HG03135 (cell line): ENCODE results near the gene PRKAR1B.

Source experiments
- ATAC-seq: cut with Tn5 transposase; IDR thresholded peaks from one replicate; pipeline ENCODE4 v1.9.1; 2021; ENCODE audit warnings: mild to moderate bottlenecking, moderate library complexity; ENCODE audit not compliant: unreplicated experiment

The PRKAR1B gene

DNA sequence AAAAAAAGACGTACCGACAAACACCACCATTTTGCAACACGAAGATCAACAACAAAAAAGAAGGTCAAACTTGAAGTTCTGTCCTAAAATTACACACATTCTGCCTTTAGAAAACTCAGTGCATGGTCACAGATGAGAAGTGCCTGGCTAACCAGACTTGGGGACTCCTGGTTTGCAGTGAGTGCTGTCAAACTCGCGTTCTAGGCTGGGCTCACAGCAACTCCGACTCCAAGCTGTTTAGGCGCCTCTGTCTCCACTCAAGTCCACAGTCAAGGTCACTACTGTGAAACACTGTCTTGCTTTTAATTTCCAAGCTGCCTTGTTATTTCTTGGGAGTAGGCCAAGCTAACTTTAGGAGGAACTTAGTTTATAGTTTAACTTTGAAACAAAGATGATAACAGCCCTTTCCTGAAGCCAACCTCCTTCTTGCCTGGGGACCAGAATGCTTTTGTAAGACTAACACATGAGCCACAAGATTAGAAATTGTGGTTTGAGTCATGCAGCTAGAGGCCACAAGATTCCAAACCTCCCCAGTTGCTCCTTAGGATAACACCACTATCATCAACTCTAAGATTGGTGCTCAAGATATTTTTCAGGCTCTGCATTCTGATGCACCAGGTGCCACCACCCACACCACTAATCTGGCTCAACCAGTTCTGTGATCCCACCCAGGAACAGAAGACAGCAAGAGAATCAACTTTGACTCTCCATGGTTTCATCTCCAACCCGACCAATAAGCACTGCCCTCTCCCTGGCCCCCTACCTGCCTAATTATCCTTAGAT, 1.7 kb downstream of the PRKAR1B start:
- ATAC-seq, result no peak

DNA sequence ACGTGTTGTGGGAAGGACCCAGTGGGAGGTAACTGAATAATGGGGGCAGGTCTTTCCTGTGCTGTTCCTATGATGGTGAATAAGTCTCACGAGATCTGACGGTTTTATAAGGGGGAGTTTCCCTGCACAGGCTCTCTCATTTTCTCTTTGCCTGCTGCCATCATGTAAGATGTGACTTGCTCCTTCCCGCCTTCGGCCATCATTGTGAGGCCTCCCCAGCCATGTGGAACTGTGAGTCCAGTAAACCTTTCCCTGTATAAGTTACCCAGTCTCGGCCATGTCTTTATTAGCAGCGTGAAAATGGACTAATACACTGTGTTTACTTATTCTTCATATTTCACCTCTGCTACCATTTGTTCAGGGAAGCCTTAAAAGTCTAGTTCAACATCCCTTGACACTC, 2.8 kb downstream of the PRKAR1B start:
- ATAC-seq, result no peak

DNA sequence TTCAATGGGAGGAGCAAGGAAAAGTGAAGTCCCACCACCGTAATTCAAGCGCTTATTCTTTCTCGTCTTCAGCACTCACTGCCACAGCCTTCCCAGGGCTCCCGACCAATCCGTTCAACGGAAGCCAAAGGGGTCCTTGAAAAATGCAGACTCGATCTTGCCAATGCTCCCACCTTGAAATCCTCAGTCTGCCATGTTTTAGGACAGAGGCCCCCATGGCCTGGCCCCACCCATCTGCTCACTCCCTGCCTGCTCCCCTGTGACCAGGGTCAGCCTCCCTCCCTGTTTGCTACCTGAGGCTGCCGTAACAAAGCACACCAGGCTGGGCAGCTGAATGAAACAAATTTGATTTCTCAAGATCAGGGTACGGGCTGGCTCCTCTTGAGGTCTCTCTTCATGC, 3.5 kb downstream of the PRKAR1B start:
- no peak for ATAC-seq

DNA sequence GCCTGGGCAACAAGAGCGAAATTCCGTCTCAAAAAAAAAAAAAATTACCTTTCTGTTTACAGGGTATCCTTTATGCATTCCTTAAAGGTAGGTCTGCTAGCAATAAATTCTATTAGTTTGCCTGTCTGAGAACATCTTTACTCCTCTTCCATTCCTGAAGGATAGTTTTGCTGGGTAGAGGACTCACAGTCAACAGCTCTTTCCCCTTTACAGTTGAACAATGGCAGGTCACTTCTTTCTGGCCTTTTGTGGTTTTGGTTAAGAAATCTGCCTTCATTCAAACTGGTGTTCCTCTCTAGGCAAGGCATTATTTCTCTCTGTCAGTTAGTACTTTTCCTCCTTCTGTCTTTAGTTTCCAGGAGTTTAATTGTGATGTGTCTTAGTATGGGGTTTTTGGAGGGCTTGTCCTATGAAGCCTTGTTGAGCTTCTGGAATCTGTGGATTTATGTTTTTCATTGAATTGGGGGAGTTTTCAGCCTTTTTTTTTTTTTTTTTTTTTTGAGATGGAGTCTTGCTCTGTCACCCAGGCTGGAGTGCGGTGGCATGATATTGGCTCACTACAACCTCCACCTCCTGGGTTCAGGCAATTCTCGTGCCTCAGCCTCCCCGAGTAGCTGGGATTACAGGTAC, 5.3 kb downstream of the PRKAR1B start:
- no peak for ATAC-seq

DNA sequence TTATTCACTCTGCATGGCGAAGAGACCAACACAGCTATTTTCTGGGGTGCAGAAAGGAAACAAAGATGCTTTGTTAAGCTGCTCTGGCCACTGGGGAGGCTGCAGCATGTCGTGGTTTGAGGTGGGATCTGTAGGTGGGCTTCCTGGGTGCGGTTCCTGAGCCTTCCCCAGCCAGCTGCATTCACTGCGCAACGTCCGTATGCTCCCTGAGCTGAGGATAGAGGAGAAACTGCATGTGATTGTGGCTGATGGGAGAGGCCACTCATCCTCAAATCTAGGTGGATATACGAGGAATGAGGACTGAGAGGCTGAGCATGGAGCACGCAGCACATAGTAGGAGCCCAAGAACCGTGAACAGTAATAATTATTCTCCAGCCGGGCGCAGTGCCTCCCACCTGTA, 10.4 kb downstream of the PRKAR1B start:
- ATAC-seq, result no peak

DNA sequence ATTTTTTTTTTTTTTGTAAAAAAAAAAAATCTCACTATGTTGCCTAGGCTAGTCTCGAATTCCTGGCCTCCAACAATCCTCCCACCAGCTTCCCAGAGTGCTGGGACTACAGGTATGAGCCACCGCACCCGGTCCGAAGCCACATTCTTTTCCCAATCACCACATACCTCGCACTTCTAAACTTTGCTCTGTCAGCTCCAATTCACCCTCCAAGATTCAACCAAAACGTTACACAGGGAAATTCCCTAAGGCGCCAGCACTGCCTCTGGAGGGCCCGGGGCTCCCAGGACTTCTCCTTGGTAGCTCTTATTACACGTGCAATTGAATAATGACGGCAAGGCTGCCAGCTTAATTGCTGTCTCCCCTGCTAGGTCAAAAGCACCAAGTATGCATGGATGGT, 10.9 kb downstream of the PRKAR1B start:
- no peak for ATAC-seq

DNA sequence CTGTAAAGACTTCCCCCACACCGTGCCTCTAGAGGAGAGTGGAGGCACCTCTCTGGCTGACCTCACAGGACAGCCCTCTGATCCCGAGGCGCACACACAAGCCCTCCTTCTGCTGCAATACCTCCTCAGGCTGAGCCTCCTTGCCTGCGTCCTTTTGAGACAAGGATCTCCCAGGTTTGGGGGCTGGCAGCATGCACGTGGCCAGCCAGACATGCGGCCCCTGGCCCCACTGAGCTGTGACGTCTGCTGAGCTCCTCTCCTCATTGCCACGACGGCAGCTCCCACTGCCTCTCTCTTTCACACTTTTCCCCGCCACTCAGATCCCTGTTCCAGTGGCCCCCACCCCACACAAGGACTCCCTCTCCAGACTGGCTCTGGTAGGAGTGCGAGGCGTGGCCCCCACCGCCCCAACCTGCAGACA, 12.8 kb downstream of the PRKAR1B start:
- ATAC-seq, result no peak

DNA sequence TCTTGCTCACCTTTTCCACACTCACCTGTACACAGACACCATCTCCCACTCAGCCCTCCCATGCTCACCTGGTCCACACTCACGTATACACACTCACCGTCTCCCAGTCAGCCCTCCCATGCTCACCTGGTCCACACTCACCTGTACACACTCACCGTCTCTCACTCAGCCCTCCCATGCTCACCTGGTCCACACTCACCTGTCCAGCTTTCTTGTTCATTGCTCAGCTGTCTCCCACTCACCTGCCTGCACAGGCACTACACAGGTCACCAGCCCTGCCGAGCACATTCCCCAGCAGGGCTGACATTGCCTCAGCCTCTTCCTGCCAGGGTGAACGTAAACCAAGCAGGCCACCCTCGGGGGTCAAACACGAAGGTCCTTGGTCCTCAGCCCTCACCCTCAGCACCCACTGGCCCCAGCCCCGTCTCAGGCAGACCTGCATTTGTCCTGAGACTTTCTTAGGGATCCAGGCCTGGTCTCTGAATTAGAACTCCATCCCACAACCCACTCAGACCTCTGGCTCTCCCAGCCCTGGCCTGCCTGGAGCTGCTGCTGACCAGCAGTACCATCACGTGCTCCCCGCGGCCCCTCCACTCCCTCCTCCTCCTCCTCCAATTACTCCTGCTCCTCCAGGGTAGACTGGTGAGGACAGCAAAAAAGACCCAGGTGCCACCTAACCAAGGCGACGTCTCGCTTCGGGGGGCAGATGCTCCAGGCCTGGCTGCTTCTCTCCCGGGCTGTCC, 13.4 kb downstream of the PRKAR1B start:
- ATAC-seq, result no peak

DNA sequence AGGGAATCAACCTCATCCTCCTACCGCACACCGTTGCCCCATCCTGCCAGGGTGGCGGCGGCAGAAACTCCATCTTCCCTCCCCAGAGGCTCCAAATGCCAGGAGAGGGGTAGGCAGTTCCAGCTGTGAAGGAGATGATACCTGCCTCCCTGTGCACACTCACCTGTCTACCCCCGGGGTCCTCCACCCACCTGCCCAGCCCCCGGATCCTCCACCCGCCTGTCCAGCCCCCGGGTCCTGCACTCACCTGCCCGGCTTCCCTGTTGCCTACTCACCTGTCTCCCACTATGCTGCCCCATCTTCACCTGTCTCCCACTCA, 14.0 kb downstream of the PRKAR1B start:
- no peak for ATAC-seq

DNA sequence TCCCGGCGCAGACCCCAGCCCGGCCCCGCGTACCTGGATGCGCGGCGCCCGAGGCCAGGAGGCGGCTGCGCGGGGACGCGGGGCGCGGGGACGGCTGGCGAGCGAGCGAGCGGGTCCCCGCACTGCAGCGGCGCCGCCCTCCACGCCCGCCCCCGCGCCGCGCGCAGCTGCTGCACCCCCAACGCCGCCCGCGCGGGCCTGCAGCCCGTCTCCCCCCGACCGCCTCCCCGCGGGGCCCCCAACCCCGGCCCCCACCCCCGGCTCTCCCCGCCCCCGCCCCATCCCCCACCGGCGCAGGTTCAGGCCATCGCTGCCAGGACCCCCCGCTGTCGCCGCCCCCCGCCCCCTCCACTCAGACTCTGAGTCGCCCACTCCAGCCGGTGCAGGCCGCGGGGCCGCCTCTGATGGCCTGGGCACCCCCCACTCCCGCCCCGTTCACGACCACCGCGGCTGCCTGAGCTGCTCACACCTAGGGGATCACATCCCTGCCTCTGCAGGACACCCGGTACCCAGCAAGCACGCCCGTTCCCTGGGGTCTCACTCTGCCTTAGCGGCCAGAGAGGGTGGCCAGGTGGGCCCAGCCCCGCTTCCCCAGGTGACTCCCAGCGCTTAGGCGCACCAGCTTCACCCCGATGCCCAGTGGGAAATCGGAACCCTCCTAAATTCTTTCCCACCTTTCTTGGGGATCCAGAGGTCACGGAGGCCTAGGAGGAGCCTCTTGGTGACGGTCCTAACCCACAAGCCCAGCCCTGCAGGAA, 14.5 kb downstream of the PRKAR1B start:
- no peak for ATAC-seq

DNA sequence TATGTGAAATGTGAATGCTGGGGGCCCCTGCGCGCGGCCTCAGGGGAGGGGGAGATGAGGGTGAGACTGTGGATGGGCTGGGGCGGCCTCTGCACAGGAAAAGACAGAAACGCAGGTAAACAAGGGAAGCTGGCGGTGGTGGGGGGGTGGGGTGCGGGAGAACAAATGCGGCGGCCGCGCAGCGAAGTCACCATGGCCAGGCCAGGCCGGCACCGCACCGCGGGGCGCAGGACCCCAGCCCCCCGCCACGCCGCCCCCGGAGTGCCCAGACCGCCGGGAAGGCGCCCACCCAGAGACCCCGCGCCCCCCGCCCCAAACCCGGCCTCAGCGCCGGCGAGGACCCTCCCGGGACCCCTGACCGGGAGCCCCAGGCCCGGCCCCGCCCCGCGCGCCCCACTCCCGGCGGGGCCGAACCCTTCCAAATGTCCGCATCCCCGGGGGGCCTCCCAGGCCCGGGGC, 15.1 kb downstream of the PRKAR1B start:
- no peak for ATAC-seq

DNA sequence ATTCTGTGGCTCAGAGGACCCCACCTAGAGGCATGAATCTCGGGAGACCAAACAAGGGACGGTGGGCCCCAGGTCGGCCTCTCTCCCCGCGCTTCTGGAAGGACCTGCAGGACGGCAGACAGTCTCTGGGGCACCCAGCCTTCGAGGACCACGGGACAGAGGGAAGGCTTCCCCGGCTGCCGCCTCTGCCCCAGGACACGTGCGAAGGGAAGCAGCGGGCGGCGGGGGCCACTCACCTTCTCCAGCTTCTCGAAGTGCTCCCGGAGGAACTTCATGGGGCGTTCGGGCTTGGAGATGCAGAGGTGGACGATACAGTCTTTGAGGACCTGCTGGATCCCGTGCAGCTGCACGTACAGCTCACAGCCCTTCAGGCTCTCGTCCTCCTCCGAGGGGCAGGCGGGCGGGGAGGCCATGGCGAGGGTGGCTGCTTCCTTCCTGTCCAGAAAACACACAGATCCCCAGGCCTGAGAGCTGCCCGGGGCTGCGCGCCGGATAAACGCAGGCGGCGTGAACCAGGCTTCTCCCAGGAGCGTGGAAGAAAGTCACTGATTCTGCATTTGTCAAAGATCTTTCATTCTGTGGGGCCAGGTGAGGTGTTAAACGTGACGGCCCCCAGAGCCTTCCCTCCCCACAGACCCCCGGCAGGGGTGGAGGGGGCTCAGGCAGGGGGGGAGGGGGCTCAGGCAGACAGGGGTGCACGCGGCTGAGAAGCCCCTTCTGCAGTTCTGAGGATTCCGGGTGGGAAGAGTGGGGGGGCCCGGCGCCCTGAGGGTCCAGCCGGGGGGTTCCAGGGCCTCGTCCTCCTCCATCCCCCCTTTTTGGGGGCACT, 15.8 kb downstream of the PRKAR1B start:
- ATAC-seq, result no peak

DNA sequence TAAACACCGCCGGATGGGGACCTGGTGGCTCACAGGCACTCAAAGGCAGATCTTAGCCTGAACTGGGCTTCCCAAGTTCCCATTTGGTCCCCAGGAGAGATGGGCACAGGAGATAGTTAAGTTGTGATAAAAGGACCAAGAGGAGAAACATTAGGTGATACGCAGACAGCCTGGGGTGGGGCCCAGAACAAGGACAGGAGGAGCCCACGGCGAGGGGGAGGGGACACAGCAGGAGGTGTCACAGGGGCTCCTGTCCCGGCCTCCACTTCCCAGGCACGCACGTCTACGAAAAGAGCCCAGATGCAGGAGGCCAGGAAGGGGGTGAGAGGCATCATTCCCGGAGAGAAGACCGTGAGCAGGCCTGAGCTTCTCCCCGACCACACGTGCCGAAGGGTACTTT, 16.9 kb downstream of the PRKAR1B start:
- no peak for ATAC-seq

DNA sequence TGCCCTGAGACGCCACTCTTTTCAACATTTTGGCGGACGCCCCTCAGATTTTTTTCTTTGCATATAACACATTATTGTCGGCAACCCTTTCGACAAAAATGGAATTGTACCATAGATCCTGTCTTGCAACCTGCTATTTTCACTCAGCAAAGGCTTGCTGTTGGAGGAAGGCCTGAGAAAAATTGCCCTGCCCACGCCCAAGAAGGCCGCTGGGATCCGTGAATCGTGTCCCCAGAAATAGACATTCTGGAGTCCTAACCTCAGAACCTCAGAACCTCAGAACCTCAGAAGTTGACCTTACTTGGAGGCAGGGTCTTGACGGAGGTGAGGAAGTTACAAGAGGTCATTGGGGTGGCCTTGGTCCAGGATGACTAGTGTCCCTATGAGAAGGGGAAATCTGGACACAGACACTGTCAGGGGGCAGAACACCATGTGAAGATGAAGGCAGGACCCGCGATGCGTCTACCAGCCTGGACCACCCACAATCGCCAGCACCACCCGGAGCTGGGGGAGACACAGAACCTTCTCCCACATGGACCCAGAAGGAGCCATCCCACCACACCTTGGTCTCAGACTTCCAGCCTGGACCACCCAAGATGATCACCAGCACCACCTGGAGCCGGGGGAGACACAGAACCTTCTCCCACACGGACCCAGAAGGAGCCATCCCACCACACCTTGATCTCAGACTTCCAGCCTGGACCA, 19.6 kb downstream of the PRKAR1B start:
- no peak for ATAC-seq

DNA sequence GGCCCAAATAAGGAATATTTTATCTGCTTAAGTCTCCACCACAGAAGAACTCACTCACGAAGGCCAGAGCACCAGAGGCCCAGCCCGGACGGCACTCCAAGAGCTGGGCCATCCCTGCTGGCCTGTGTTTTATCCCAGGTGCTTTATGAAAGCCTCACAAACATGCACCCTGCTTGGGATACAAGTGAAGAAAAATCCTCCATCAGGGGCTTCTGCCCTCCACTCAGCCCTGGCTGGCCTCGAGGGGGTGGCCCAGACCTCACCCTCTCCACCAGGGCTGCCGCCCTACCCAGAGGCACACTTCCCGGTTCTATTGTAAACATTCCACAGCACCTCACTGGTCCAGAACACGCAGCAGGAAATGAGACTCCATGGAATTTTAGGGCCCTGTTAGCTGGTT, 20.4 kb downstream of the PRKAR1B start:
- ATAC-seq, result no peak

DNA sequence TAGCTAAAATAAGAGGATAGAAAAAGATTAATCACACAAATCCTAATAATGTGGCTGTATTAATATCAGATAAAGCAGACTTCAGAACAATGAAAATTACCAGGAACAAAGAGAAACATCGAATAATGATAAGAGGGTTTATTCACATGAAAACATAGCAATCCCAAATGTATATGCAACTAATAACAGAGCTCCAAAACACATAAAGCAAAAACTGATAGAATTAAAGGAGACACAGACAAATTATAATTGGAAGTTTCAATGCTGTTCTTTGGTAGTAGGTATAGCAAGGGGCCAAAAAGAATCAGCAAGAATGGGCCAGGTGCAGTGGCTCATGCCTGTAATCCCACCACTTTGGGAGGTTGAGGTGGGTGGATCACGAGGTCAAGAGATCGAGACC, 24.0 kb downstream of the PRKAR1B start:
- ATAC-seq, result no peak

DNA sequence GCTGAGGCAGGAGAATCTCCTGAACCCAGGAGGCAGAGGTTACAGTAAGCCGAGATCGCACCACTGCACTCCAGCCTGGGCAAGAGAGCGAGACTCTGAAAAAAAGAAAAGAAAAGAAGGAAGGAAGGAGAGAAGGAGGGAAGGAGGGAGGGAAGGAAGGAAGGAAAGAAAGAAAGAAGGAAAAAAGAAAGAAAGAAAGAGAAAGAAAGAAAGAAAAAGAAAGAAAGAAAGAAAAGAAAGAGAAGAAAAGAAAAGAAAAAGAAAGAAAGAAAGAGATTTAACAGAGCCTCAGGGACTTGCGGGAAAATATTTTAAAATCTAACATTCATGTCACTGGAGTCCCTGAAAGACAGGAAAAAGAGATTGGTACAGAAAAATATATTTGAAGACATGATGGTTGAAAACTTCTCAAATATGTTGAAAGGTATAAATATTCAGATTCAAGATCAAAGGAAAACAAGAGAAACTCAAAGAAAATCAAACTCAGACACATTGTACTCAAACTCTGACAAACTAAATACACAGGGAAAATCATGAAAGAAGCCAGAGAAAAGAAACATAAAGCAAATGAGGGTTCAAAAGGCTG, 25.9 kb downstream of the PRKAR1B start:
- ATAC-seq, result no peak

DNA sequence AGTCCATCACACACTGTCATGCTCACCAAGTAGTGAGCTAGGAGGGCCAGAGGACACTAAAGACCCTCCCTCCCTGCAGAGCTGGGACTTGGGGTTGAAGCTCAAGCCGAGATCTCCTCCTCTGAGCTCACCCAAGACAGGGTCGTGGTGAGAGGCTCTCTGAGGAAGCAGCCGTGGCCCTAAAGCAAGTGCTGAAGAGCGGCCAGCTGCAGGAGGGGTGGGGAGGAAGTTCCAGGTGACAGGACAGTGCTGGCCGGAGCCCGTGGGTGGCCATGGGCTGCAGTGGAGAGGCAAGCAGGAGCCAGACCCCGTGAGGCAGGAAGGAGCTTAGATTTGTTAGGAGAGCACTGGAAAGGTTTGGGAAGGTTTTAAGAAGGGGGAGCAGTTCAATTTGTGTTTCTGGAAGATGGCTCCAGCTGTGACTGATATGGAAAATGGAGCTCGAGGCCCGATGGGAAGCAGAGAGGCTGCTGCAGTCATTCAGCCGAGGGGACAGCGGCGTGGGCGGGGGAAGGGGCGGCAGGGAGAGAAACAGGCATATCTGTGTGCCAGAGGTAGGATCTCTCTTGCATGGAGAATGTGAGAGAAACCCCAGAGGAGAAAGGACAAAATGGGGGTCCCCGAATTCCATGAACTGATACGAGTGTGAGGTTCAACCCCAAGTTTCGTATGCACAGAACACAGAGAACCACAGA, 27.5 kb downstream of the PRKAR1B start:
- ATAC-seq, result no peak
